ENCODE measurements around the gene TDRD12. TPM values are rescaled to one million over a fixed set of nuclear protein-coding genes. Genes with fewer than 3 reads are reported as not detected.

The TDRD12 gene
- total RNA-seq, 1 donor from 2014 or later, result not detected

DNA sequence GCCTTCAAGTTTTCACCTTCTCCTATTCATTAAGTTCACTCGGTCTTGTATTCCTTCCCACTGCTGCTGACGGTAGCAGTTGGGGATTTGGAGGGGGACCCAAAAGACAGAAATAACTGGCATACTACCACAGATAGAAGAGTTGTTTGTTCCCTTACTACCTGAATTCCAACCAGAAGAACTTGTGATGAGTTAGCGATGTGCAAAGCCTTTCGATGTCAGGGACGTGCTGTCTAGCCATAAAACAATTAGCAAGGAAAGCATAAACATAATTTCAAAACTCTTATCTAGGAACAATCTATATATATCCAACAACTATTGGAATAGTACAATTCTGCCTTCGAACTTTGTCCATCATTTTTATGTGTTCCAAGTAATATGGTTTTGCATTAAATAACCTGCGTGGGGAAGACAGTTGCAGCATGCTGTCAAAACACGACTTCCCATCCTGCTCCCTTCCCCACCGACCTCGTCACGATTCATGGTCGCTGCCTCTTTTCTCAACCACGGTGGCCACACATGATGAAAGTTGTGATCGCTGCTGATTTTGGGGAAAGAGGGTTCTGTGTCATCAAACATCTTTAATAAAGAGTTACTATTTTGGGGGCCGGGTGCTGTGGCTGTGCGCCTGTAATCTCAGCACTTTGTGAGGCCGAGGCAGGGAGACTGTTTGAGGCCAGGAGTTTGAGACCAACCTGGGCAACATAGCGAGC is 153.8 kb downstream of the TDRD12 start:
- peaks cover 1% of the 10 kb centered on the region for H3K27me3 Mint-ChIP-seq (ENCODE audit: unreplicated experiment)
- TF ChIP-seq, protein P1, sequence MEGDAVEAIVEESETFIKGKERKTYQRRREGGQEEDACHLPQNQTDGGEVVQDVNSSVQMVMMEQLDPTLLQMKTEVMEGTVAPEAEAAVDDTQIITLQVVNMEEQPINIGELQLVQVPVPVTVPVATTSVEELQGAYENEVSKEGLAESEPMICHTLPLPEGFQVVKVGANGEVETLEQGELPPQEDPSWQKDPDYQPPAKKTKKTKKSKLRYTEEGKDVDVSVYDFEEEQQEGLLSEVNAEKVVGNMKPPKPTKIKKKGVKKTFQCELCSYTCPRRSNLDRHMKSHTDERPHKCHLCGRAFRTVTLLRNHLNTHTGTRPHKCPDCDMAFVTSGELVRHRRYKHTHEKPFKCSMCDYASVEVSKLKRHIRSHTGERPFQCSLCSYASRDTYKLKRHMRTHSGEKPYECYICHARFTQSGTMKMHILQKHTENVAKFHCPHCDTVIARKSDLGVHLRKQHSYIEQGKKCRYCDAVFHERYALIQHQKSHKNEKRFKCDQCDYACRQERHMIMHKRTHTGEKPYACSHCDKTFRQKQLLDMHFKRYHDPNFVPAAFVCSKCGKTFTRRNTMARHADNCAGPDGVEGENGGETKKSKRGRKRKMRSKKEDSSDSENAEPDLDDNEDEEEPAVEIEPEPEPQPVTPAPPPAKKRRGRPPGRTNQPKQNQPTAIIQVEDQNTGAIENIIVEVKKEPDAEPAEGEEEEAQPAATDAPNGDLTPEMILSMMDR (IDR thresholded peaks at IDR 0.05; ENCODE audit: unreplicated experiment), result no peak
- H3K9me3 Mint-ChIP-seq (ENCODE audit: unreplicated experiment), result no peaks in the 10 kb centered on the region
- no peak overlapping the region for H3K4me3 Mint-ChIP-seq (ENCODE audit: unreplicated experiment)
- no peak overlapping the region for H3K27ac Mint-ChIP-seq (ENCODE audit: unreplicated experiment)
- DNase-seq (ENCODE audit: low spot score), result no peak
- H3K36me3 Mint-ChIP-seq (ENCODE audit: low read depth, unreplicated experiment), result peaks cover 3% of the 10 kb centered on the region
- no peaks in the 10 kb centered on the region for H3K4me1 Mint-ChIP-seq (ENCODE audit: unreplicated experiment)

DNA sequence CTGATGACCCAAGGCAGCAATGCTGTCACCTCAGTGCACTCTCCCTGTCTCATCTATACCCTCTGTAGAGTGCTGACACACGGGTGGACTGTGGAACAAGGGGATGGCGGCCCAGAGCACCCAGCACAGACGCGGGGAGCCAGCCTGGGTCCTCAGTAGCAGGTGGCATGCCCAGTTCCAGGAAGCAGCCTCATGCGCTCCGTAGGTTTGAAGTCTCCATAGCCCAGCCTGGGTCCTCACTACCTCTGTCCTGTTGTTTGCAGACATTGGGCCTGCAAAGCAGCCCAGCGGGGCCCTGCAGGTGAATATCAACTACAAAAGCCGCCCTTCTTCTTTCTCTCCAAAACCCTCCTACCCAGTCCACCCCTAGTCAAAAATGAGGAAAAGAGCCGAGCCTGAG is 155.0 kb downstream of the TDRD12 start:
- no peak overlapping the region for H3K27ac Mint-ChIP-seq (ENCODE audit: unreplicated experiment)

DNA sequence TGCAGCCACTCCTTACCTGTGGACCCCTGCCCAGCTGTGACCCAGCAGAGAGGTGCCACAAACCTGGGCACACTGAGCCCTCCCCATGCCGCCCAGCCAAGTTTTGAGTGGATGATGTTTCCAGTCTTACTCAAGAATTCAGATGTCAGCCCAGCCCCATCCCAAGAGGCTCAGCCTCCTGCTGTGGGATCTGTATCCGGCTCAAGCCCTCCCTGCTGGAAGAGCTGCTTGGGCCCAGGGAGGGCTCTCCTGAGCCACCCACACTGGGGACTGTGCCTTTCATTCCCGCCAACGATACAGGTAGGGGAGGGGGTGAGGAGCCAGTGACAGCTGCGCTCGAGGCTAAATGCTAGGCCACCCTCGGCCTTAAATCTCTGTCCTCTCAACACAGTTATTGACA is 155.9 kb downstream of the TDRD12 start:
- Mint-ChIP-seq H3K36me3 (ENCODE audit: low read depth, unreplicated experiment) (peaks cover 3% of the 10 kb centered on the region), H3K4me1 (ENCODE audit: unreplicated experiment) (no peaks in the 10 kb centered on the region), H3K27me3 (ENCODE audit: unreplicated experiment) (peaks cover 1% of the 10 kb centered on the region), H3K9me3 (ENCODE audit: unreplicated experiment) (no peaks in the 10 kb centered on the region), H3K4me3 (ENCODE audit: unreplicated experiment) (no peak overlapping the region), H3K27ac (ENCODE audit: unreplicated experiment) (no peak overlapping the region)
- no peak for DNase-seq (ENCODE audit: low spot score)
- TF ChIP-seq, protein P1 (IDR thresholded peaks at IDR 0.05; ENCODE audit: unreplicated experiment), result no peak

More for the DNA sequence above, 155.0 kb downstream of the TDRD12 start:
- Mint-ChIP-seq H3K27me3 (ENCODE audit: unreplicated experiment) (peaks cover 1% of the 10 kb centered on the region), H3K4me3 (ENCODE audit: unreplicated experiment) (no peak overlapping the region), H3K4me1 (ENCODE audit: unreplicated experiment) (no peaks in the 10 kb centered on the region), H3K9me3 (ENCODE audit: unreplicated experiment) (no peaks in the 10 kb centered on the region), H3K36me3 (ENCODE audit: low read depth, unreplicated experiment) (peaks cover 3% of the 10 kb centered on the region)
- no peak for DNase-seq (ENCODE audit: low spot score)
- TF ChIP-seq, protein P1 (IDR thresholded peaks at IDR 0.05; ENCODE audit: unreplicated experiment), result no peak

DNA sequence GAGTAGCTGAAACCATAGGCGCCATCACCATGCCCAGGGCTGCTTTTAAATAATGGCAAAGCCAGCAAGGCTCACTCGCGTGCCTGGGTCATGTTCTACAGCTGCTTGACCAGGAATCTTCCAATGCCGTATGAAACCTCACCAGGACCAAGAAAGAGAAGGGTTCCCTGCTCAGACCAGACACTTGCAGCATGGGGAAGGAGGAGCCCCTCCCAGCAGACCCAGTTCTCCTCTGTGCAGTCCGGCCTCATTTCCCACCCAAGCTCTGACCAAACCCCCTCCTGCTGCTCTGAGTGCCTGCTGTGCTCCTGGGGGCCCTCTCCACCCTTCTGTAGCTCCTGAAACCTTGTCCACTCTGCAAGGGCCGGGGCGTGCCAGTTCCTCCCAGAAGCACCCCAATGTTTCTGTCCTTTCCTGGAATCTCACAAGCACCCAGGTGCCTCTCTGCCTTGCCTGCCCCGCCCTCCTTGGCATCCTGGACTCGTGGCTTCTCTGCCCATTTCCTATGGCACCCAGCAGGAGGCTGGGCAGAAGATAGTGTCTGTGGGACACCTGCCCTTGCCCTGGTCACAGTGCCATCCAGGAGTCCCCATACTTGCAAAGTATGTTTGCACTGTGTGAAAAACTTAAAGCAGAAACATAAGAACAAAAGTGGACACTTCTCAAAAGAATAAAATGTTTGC is 156.8 kb downstream of the TDRD12 start:
- peaks cover 3% of the 10 kb centered on the region for H3K36me3 Mint-ChIP-seq (ENCODE audit: low read depth, unreplicated experiment)
- no peaks in the 10 kb centered on the region for H3K4me1 Mint-ChIP-seq (ENCODE audit: unreplicated experiment)
- peaks cover 1% of the 10 kb centered on the region for H3K27me3 Mint-ChIP-seq (ENCODE audit: unreplicated experiment)
- TF ChIP-seq, protein P1 (IDR thresholded peaks at IDR 0.05; ENCODE audit: unreplicated experiment), result no peak
- no peak overlapping the region for H3K27ac Mint-ChIP-seq (ENCODE audit: unreplicated experiment)
- DNase-seq (ENCODE audit: low spot score), result no peak
- no peak overlapping the region for H3K4me3 Mint-ChIP-seq (ENCODE audit: unreplicated experiment)
- H3K9me3 Mint-ChIP-seq (ENCODE audit: unreplicated experiment), result no peaks in the 10 kb centered on the region

DNA sequence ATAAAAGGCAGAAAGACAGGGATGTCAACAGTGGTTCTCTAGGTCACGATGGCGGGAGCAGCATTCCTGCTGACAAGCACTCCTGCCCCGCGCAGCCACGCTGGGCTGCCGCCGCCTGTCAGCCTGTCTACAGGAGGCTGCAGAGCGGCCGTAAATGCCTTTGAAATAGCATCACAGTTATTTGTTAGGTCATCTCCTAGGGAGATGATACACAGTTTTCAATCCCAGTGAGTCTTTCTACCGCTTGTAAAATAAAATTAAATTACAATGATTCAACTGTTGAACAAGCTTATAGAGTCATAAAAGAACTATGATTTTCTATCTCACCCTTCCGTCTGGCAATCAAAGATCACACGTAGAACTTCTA is 157.3 kb downstream of the TDRD12 start:
- Mint-ChIP-seq H3K9me3 (ENCODE audit: unreplicated experiment) (no peaks in the 10 kb centered on the region), H3K36me3 (ENCODE audit: low read depth, unreplicated experiment) (peaks cover 3% of the 10 kb centered on the region), H3K27me3 (ENCODE audit: unreplicated experiment) (peaks cover 1% of the 10 kb centered on the region), H3K4me3 (ENCODE audit: unreplicated experiment) (no peak overlapping the region), H3K4me1 (ENCODE audit: unreplicated experiment) (no peaks in the 10 kb centered on the region), H3K27ac (ENCODE audit: unreplicated experiment) (no peak overlapping the region)
- DNase-seq (ENCODE audit: low spot score), result no peak
- TF ChIP-seq, protein P1 (IDR thresholded peaks at IDR 0.05; ENCODE audit: unreplicated experiment), result no peak

Measured in endothelial cell (in vitro differentiated cells).